GM12875 (cell line): ENCODE results near the gene AUP1.
A peak's percentile ranks its signal among the peaks of the same experiment; 100 is the strongest.

Experiments
- H3K4me3 ChIP-seq: one replicate; pipeline ENCODE4 v1.5.1; 2011; ENCODE audit warnings: low read depth, low read length, control low read depth
- CTCF ChIP-seq: IDR thresholded peaks from 2 replicates; pipeline ENCODE4 v1.5.1; 2011; ENCODE audit warnings: low read depth, mild to moderate bottlenecking, control low read depth, inconsistent platforms, low read length, moderate library complexity, borderline replicate concordance; ENCODE audit not compliant: insufficient read depth

The AUP1 gene

GRCh38 chr2:74534411-74534810 is 4.9 kb upstream of the AUP1 start:
- no peak for TF ChIP-seq CTCF
- no peak overlapping the region for H3K4me3 ChIP-seq

- TF ChIP-seq CTCF, result no peak
- H3K4me3 ChIP-seq, result no peak overlapping the region
These were observed 4.0 kb upstream of the AUP1 start for GRCh38 chr2:74533464-74533863.

GRCh38 chr2:74532222-74532621 is 2.7 kb upstream of the AUP1 start:
- TF ChIP-seq CTCF, result peak; percentile 11; the same call in 1 of the 2 replicates
- no peak overlapping the region for H3K4me3 ChIP-seq

- no peak for TF ChIP-seq CTCF
- H3K4me3 ChIP-seq, result peak overlapping the region; percentile 82
These were observed 2.2 kb upstream of the AUP1 start for GRCh38 chr2:74531666-74532065.

GRCh38 chr2:74530239-74531187 is 1.0 kb upstream of the AUP1 start:
- no peak for TF ChIP-seq CTCF
- peak overlapping the region; percentile 82 for H3K4me3 ChIP-seq

- H3K4me3 ChIP-seq, result peak overlapping the region; percentile 82
- peak; percentile 17; the same call in 1 of the 2 replicates for TF ChIP-seq CTCF
These were observed 728 bp downstream of the AUP1 start for GRCh38 chr2:74528600-74529356.

GRCh38 chr2:74527741-74528140 is 1.8 kb downstream of the AUP1 start:
- H3K4me3 ChIP-seq, result no peak overlapping the region
- TF ChIP-seq CTCF, result no peak
